HG03097 (cell line): ENCODE data around the gene KRTAP10-7.
"Not testable (repeated sequence)": the region's sequence is repeated elsewhere in the genome, so short reads cannot be mapped to it uniquely, and the experiment has no call there.

Experiments used
- ATAC-seq: cut with Tn5 transposase; IDR thresholded peaks from one replicate; pipeline ENCODE4 v1.9.1; 2021; ENCODE audit not compliant: unreplicated experiment, low FRiP score

Gene KRTAP10-7

GRCh38 chr21:44627831-44628233, 27.4 kb downstream of the KRTAP10-7 start:
- not testable (repeated sequence) for ATAC-seq

- no peak for ATAC-seq
These were observed 28.5 kb downstream of the KRTAP10-7 start for GRCh38 chr21:44628707-44629391.

DNA sequence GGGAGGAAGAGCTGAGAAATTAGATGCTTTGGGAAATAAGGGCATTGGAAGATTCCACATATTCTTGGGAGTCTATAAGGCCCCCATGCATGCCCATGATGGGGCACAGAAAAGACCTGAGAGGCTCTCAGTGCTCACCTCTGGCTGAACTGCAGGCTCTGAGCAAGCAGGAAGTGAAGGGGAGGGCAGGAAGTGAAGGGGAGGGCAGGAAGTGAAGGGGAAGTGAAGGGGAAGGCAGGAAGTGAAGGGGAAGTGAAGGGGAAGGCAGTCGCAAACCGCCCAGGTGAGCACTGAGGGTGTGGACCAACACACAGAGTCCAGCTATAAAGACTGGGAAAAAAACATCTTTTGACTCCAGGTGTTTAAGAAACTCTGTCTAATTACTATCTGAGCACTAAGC, 30.0 kb downstream of the KRTAP10-7 start:
- ATAC-seq, result no peak

GRCh38 chr21:44632067-44632466, 31.7 kb downstream of the KRTAP10-7 start:
- ATAC-seq, result no peak

- ATAC-seq, result no peak
These were observed 36.0 kb downstream of the KRTAP10-7 start for GRCh38 chr21:44636209-44637017.

DNA sequence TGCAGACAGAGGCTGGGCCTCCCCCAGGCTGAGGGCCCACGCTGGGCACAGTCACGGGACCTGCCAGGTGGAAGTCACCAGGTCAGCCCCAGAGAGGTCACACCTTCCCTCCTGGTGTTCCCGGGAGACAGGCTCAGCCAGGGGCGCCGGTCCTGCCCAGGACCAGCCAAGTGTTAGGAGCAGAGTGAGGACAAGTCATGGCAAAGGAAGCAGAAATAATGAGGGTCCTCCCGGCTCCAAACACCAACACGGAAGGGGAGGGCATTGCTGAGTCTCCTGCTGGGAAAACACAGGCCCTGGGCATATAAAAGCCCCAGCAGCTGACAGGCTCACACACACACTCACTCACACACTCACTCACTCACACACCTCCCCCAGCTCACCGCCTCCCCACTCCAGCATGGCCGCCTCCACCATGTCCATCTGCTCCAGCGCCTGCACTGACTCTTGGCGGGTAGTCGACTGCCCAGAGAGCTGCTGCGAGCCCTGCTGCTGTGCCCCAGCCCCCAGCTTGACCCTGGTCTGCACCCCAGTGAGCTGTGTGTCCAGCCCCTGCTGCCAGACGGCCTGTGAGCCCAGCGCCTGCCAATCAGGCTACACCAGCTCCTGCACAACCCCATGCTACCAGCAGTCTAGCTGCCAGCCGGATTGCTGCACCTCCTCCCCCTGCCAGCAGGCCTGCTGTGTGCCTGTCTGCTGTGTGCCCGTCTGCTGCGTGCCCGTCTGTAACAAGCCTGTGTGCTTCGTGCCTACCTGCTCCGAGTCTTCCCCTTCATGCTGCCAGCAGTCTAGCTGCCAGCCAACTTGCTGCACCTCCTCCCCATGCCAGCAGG, 36.8 kb downstream of the KRTAP10-7 start, which contains the start of gene KRTAP10-10:
KRTAP10-10 (plus strand) TSS at position 339 of the 833 bp plus-strand sequence; CDS start at position 401, 62 bp downstream.
- ATAC-seq, result no peak

DNA sequence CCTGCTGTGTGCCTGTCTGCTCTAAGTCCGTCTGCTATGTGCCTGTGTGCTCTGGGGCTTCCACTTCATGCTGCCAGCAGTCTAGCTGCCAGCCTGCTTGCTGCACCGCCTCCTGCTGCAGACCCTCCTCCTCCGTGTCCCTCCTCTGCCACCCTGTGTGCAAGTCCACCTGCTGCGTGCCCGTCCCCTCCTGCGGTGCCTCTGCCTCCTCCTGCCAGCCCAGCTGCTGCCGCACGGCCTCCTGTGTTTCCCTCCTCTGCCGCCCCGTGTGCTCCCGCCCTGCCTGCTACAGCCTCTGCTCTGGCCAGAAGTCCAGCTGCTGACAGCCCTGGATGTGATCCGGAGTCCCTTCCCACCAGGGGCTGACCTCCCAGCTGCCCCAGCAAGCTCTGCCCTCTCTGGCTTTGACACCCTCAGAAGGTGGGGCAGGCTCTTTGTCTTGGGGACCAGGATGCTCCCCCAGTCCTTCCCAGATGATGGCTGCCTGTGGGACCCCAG, 37.5 kb downstream of the KRTAP10-7 start:
- not testable (repeated sequence) for ATAC-seq

GRCh38 chr21:44638506-44639330, 38.3 kb downstream of the KRTAP10-7 start:
- not testable (repeated sequence) for ATAC-seq

DNA sequence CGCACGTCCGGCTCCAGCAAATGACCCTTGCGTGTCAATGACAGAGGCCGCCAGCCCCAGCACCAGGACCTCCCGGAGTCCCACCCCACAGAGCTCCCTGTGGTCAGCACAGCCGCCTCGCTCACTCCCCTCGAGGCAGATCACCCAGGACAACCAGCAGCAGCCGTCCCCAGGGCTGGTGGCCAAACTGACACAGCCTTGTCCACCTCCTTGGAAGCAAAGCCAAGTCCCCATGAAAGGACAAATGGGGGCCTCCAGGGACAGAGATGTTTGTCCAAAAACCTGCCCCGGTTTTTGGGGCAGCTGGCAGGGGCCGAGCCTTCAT, 38.9 kb downstream of the KRTAP10-7 start:
- no peak for ATAC-seq

- no peak for ATAC-seq
These were observed 40.4 kb downstream of the KRTAP10-7 start for GRCh38 chr21:44640761-44641160.

GRCh38 chr21:44643741-44644310, 43.4 kb downstream of the KRTAP10-7 start:
- ATAC-seq, result no peak

DNA sequence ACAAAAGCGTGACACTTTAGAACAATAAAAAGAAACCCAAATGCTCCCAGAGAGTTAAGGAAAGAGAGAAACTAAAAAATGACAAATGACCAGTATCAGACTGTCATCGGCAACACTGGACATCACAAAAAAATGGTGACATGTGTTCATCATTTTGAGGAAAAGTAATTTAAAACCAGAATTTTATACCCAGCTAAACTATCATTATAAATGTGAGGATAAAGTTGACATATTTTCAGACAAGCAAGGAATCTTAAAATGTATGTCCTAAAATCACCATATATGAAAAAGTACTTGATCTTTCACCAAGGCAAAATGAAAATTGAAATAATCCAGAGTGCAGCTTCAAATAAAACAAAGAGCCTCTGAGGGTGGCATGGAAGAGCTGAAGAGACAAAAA, 44.5 kb downstream of the KRTAP10-7 start:
- ATAC-seq, result no peak

DNA sequence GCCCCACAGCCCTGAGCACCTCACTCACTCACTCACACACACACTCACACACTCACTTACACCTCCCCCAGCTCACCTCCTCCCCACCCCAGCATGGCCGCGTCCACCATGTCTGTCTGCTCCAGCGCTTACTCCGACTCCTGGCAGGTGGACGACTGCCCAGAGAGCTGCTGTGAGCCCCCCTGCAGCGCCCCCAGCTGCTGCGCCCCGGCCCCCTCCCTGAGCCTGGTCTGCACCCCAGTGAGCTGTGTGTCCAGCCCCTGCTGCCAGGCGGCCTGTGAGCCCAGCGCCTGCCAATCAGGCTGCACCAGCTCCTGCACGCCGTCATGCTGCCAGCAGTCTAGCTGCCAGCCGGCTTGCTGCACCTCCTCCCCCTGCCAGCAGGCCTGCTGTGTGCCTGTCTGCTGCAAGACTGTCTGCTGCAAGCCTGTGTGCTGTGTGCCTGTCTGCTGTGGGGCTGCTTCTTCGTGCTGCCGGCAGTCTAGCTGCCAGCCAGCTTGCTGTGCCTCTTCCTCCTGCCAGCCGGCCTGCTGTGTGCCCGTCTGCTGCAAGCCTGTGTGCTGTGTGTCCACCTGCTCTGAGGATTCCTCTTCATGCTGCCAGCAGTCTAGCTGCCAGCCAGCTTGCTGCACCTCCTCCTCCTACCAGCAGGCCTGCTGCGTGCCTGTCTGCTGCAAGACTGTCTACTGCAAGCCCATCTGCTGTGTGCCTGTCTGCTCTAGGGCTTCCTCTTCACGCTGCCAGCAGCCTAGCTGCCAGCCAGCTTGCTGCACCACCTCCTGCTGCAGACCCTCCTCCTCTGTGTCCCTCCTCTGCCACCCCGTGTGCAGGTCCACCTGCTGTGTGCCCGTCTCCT, 46.2 kb downstream of the KRTAP10-7 start, which contains the start of gene KRTAP10-11:
KRTAP10-11 (plus strand) TSS at position 49 of the 856 bp plus-strand sequence; CDS start at position 94, 45 bp downstream.
- ATAC-seq, result not testable (repeated sequence)

DNA sequence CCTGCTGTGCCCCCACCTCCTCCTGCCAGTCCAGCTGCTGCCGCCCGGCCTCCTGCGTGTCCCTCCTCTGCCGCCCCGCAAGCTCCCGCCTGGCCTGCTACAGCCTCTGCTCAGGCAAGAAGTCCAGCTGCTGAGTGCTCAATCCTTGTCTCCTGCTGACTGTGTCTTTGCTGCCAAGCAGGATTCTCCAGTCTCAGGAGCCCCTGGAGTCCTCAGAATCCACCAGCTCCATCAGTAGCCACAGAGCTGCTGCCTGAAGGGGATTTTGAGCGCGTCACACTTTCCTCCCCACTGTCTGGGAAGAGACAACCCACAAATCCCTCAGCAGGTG, 46.8 kb downstream of the KRTAP10-7 start:
- no peak for ATAC-seq

DNA sequence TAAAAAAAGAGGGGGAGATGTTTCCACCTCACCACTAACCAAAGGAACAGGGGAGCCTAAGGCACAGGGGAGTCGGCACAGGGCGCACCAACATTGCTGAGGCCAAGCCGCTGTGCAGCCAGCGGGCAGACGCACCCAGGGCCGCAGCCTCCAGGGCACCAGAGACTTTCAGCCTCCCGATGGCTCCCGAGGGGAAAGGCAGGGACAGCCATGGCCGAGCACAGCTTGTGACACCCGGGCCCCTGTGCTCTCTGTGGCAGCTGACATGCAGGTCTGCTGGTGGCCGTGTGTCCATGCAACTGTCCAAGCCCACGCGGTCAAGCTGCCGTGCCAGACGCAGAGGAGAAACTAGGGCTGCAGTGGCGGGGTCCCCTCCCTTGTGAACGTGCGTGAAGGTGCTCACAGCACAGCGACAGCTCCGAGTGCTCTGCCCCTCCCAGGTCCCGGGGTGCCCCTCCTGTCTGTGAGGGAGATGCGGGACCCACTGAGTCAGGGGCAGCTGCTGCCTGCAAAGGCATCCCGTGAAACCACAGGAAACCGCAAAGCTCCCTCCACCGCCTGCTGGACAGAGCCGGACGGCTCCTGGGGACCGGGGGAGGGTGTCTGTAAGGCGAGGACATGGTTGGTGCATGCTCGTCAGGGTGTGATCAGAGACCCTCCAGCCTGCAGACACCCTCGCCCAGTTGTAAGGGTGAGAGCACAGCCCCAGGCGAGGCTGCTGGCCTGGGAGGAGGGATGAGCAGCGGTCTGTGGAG, 48.3 kb downstream of the KRTAP10-7 start:
- ATAC-seq, result no peak

GRCh38 chr21:44649521-44650100, 49.2 kb downstream of the KRTAP10-7 start:
- no peak for ATAC-seq

GRCh38 chr21:44650265-44650972, 50.0 kb downstream of the KRTAP10-7 start:
- ATAC-seq, result no peak
